ENCODE results near the gene PHLDA2.

The PHLDA2 gene

DNA sequence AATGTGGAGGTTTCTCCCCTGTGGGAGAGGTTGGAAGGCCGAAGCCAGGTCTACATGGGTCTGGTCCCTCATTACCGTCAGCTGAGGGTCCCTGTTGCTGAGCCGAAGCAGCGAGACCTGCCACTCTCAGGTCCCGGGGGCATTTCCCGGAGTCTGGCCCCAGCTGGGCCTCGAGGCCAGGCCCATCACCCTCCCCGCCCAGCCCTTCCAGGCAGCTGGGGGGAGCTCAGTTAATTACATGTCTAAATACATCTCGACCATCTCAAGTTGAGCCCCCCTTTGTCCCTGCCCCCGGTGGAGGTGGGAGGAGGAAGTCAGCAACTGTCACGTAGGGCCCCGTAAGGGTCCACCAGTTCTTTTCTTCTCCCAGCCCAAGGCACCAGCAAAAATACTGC is 47.2 kb downstream of the PHLDA2 start:
- TF ChIP-seq, protein P1, sequence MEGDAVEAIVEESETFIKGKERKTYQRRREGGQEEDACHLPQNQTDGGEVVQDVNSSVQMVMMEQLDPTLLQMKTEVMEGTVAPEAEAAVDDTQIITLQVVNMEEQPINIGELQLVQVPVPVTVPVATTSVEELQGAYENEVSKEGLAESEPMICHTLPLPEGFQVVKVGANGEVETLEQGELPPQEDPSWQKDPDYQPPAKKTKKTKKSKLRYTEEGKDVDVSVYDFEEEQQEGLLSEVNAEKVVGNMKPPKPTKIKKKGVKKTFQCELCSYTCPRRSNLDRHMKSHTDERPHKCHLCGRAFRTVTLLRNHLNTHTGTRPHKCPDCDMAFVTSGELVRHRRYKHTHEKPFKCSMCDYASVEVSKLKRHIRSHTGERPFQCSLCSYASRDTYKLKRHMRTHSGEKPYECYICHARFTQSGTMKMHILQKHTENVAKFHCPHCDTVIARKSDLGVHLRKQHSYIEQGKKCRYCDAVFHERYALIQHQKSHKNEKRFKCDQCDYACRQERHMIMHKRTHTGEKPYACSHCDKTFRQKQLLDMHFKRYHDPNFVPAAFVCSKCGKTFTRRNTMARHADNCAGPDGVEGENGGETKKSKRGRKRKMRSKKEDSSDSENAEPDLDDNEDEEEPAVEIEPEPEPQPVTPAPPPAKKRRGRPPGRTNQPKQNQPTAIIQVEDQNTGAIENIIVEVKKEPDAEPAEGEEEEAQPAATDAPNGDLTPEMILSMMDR (IDR thresholded peaks at IDR 0.05; ENCODE audit: extremely low read depth, insufficient read depth, missing control alignments) = no peak
- DNase-seq (ENCODE audit: low spot score) = no peak
- in situ Hi-C loops (cut with MboI; ENCODE audit: low pct_unique_long_range_greater_than_20kb, low sequenced_read_pairs, unreplicated experiment) = no loop called here

DNA sequence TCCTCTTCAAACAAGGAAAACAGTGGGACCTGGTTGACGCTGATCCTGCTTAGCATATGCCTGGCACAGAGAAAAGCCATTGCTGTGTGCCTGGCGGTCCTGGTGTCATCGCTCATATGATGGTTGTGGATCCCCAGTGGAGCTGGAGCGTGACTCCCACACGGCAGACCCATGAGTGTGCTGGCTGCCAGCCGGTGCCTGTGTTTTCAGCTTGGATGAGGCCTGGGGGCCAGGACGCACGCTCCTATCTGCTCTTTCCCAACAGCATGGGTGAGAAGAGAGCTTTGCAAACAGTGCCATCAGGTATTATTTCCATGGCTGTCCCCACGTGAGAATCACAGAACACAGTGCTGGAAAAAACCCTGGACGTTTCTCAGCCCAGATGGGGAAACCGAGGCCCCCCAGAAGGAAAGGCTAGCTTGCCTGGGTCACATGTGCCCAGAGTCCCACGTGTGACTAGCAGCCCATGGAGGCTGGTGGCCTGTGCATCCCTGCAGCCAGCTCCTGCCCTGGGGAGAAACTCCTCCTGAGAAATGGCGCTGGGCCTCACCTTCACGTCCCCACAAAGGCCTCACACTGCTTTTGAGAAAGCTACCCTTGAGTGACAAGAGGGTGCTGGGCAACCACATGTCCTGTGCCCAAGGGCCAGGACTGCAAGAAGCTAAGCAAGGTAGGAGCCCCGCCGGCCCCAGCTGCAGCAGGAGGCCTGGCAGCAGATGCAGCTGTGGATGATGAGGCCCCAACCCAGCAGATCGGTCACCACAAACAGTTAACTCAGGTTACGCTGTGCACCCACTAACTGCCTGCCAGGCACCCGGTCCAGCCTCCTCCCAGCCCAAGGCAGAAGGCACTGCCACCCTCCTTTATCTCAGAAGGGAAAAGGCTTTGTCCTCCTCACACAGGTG is 47.9 kb downstream of the PHLDA2 start:
- in situ Hi-C loops (cut with MboI; ENCODE audit: low pct_unique_long_range_greater_than_20kb, low sequenced_read_pairs, unreplicated experiment) = no loop called here
- DNase-seq (ENCODE audit: low spot score) = no peak
- TF ChIP-seq, protein P1 (IDR thresholded peaks at IDR 0.05; ENCODE audit: extremely low read depth, insufficient read depth, missing control alignments) = no peak

GRCh38 chr11:2880646-2881045 is 48.6 kb downstream of the PHLDA2 start:
- DNase-seq (ENCODE audit: low spot score) = no peak
- in situ Hi-C loops (cut with MboI; ENCODE audit: low pct_unique_long_range_greater_than_20kb, low sequenced_read_pairs, unreplicated experiment) = no loop called here
- TF ChIP-seq, protein P1 (IDR thresholded peaks at IDR 0.05; ENCODE audit: extremely low read depth, insufficient read depth, missing control alignments) = no peak

DNA sequence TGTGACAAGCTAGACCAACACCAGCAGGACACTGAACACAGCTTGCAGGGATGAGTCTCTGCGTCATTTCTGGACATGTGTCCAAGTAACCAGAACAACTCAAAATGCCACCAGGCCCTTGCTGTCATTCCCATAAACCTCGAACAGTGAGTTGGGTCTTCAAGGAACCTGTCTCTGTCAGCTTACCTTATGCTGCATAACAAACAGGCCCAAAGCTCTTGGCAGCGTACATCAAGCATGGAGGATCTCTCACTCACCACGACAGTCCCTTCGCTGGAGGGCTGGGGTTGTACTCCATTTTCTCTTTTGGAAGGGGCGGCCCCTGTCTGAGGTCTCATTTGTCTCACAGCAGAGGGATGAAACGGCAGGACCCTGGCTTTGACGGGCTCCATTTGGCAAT is 50.4 kb downstream of the PHLDA2 start:
- TF ChIP-seq, protein P1 (IDR thresholded peaks at IDR 0.05; ENCODE audit: extremely low read depth, insufficient read depth, missing control alignments) = no peak
- DNase-seq (ENCODE audit: low spot score) = no peak
- in situ Hi-C loops (cut with MboI; ENCODE audit: low pct_unique_long_range_greater_than_20kb, low sequenced_read_pairs, unreplicated experiment) = no loop called here
